Keratinocyte (primary cell): ENCODE data around the gene IMPDH2.
"Not testable (repeated sequence)": the region's sequence is repeated elsewhere in the genome, so short reads cannot be mapped to it uniquely, and the experiment has no call there.

Experiments used
- EZH2 ChIP-seq: IDR thresholded peaks from one replicate; pipeline ENCODE4 v1.6.1; 2012; ENCODE audit warnings: inconsistent platforms, mild to moderate bottlenecking, low read length, moderate library complexity
- TF ChIP-seq, protein P1 (sequence below), 3 experiments: IDR thresholded peaks in 1 of 3; conservative IDR thresholded peaks in 1 of 3; optimal IDR thresholded peaks in 1 of 3; 2 replicates in 2 of 3; 3 replicates in 1 of 3; pipeline versions ENCODE3 to v1.5.1; 2011; ENCODE audit warnings: low read length in 3 of 3, mild to moderate bottlenecking in 3 of 3, moderate library complexity in 2 of 3, control low read depth in 1 of 3, inconsistent platforms in 1 of 3; ENCODE audit not compliant: insufficient read depth in 2 of 3; ENCODE audit errors: extremely low read depth in 1 of 3

DNA sequence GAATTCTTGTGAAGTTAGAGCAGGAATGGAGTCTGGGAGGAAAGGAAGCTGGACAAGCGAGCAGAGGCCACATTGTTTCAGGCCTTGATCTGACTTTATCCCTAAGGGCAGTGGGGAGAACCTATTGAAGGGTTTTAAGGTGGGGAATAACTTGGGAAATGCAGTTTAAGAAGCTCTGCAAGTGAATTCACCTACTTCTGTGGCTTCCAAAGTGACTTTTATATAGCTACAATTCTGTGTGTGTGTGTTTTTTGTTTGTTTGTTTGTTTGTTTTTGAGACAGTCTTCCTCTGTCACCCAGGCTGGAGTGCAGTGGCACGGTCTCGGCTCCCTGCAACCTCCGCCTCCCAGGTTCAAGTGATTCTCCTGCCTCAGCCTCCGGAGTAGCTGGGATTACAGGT, 20.6 kb downstream of the IMPDH2 start:
- TF ChIP-seq, protein P1, sequence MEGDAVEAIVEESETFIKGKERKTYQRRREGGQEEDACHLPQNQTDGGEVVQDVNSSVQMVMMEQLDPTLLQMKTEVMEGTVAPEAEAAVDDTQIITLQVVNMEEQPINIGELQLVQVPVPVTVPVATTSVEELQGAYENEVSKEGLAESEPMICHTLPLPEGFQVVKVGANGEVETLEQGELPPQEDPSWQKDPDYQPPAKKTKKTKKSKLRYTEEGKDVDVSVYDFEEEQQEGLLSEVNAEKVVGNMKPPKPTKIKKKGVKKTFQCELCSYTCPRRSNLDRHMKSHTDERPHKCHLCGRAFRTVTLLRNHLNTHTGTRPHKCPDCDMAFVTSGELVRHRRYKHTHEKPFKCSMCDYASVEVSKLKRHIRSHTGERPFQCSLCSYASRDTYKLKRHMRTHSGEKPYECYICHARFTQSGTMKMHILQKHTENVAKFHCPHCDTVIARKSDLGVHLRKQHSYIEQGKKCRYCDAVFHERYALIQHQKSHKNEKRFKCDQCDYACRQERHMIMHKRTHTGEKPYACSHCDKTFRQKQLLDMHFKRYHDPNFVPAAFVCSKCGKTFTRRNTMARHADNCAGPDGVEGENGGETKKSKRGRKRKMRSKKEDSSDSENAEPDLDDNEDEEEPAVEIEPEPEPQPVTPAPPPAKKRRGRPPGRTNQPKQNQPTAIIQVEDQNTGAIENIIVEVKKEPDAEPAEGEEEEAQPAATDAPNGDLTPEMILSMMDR (optimal IDR thresholded peaks at IDR 0.05 in 1 of 3, IDR thresholded peaks at IDR 0.05 in 1 of 3, conservative IDR thresholded peaks at IDR 0.05 in 1 of 3; ENCODE audit: extremely low read depth in 1 of 3, insufficient read depth in 2 of 3, low read length in 3 of 3), result not testable (repeated sequence)
- not testable (repeated sequence) for TF ChIP-seq EZH2
